ENCODE measurements around the gene ALPL. TPM values are rescaled to one million over a fixed set of nuclear protein-coding genes. Genes with fewer than 3 reads are reported as not detected.

ALPL gene
- total RNA-seq, 1 experiment from 2014 or later = 84.8 TPM

- H3K4me2 ChIP-seq (ENCODE audit: insufficient read depth, insufficient read length, low read length) = no peak overlapping the region
These were observed 110.2 kb downstream of the ALPL start for GRCh38 chr1:21619375-21619947.

More at GRCh38 chr1:21619375-21619947, 110.2 kb downstream of the ALPL start:
- Histone ChIP-seq H3K27ac (ENCODE audit: insufficient read length, low read depth, low read length) (no peak overlapping the region), H3K4ac (ENCODE audit: low read depth, low read length) (no peak overlapping the region), H4K20me1 (ENCODE audit: control insufficient read depth, insufficient read depth, insufficient read length) (no peaks in the 10 kb centered on the region), H2BK15ac (ENCODE audit: low read depth, low read length) (no peak overlapping the region), H4K5ac (ENCODE audit: insufficient read length, low read depth, low read length) (no peak overlapping the region), H2BK120ac (ENCODE audit: low read depth, low read length, poor library complexity, severe bottlenecking) (no peak overlapping the region), H3K23ac (ENCODE audit: insufficient read length, low read depth, low read length) (no peak overlapping the region), H3K56ac (ENCODE audit: insufficient read length, low read depth, low read length) (no peak overlapping the region), H4K8ac (replicated peaks; ENCODE audit: insufficient read length, low read depth, low read length) (no peak overlapping the region), H2BK5ac (ENCODE audit: insufficient read length, low read length) (no peak overlapping the region), H3K79me1 (ENCODE audit: insufficient read depth, low read depth, low read length, poor library complexity, severe bottlenecking) (no peaks in the 10 kb centered on the region), H2AK5ac (ENCODE audit: insufficient read length, low read length) (no peak overlapping the region), H3K9me3 (ENCODE audit: control insufficient read depth, low read depth, low read length) (no peaks in the 10 kb centered on the region), H2BK20ac (ENCODE audit: low read depth, low read length, poor library complexity, severe bottlenecking) (no peak overlapping the region), H2AFZ (ENCODE audit: low read length) (no peak overlapping the region), H3K14ac (ENCODE audit: insufficient read depth, low read length) (no peak overlapping the region), H3K4me1 (ENCODE audit: insufficient read depth, low read length) (peaks cover 6% of the 10 kb centered on the region; the same call in 1 of the 2 replicates), H3K79me2 (ENCODE audit: insufficient read depth, low read length) (no peaks in the 10 kb centered on the region), H4K91ac (ENCODE audit: insufficient read length, low read depth, low read length) (no peak overlapping the region), H3T11ph (ENCODE audit: low read length) (no peak overlapping the region), H3K9ac (ENCODE audit: extremely low read depth, insufficient read length, low read length) (no peak overlapping the region), H3K27me3 (ENCODE audit: insufficient read depth, low read length) (peaks cover 3% of the 10 kb centered on the region; the same call in 1 of the 2 replicates), H3K23me2 (ENCODE audit: insufficient read length, low read depth, low read length, poor library complexity, severe bottlenecking) (peaks cover 8% of the 10 kb centered on the region), H2BK12ac (ENCODE audit: insufficient read length, low read depth, low read length) (no peak overlapping the region), H3K18ac (ENCODE audit: insufficient read length, low read depth, low read length) (no peak overlapping the region)
- H3K36me3 Mint-ChIP-seq (ENCODE audit: insufficient read depth in 1 of 3, low read depth in 3 of 3) = no peaks in the 10 kb centered on the region; a peak in 1 of 7 replicates
- peak overlapping the region in 1 of 3 experiments; percentile 72; a peak in 1 of 7 replicates for H3K27ac Mint-ChIP-seq
- no peak for DNase-seq
- WGBS (ENCODE audit: extremely low coverage, insufficient read length, low lambda C conversion rate) = no CpG with 5 or more reads among the region's 7 CpGs
- peaks cover 16 to 32% of the 10 kb centered on the region in 2 experiments for H3K4me1 Mint-ChIP-seq
- peak overlapping the region in 1 of 2 experiments; percentile 73; a peak in 3 of 5 replicates for H3K4me3 Mint-ChIP-seq
- H3K27me3 Mint-ChIP-seq (ENCODE audit: low read depth) = peaks cover 10% of the 10 kb centered on the region
- TF ChIP-seq CTCF (conservative IDR thresholded peaks at IDR 0.05) = no peak
- H3K9me3 Mint-ChIP-seq = no peaks in the 10 kb centered on the region
